GM23248 (cell line): ENCODE results near the gene CAPNS1.

ENCODE experiments used
- EZH2 ChIP-seq: fragments of 200-600 bp; sonication (generic); IDR thresholded peaks from 2 replicates; pipeline ENCODE4 v1.6.1; 2018; ENCODE audit warnings: antibody characterized with exemption, mild to moderate bottlenecking; ENCODE audit not compliant: insufficient read depth, poor library complexity, severe bottlenecking
- EZH2phosphoT487 ChIP-seq: fragments of 200-600 bp; sonication (generic); IDR thresholded peaks from 2 replicates; pipeline ENCODE4 v1.6.1; 2018; ENCODE audit warnings: antibody characterized with exemption, moderate library complexity, mild to moderate bottlenecking, low read depth; ENCODE audit not compliant: insufficient read depth

DNA sequence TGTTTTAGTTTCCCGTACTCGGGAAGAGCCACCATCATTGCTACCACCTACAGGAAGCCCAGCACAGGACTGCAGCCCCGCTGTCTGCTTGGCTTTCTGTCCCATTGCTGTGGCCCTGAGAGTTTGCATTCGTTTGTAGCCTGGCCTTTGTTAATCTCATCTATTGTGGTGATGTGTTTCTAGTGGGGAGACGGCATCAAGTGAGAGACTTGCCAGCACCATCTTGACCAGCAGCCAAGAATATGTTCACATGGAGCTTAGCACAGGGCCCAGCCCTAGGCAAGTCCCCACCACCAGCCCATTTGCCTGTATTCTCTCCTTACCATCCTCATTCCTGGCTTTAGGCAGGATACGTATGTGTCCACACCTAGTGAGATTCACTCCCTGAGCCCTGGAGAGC, 46.2 kb upstream of the CAPNS1 start:
- no peak for TF ChIP-seq EZH2
- TF ChIP-seq EZH2phosphoT487 = no peak
